ENCODE data around the gene ERP27.

GRCh38 chr12:14885718-14886221, 52.6 kb downstream of the ERP27 start, which contains the start of gene MGP:
- no peak for TF ChIP-seq SUZ12 (IDR thresholded peaks at IDR 0.05; ENCODE audit: extremely low read depth, insufficient read depth, insufficient read length)
- TF ChIP-seq YY1 (IDR thresholded peaks at IDR 0.05; ENCODE audit: insufficient read depth, insufficient read length) = no peak

All from NT2/D1 (cell line).